ENCODE measurements around the gene ACAD9. TPM values are rescaled to one million over a fixed set of nuclear protein-coding genes. Genes with fewer than 3 reads are reported as not detected.
"Not testable (repeated sequence)": the region's sequence is repeated elsewhere in the genome, so short reads cannot be mapped to it uniquely, and the experiment has no call there.

The ACAD9 gene
- total and polyA plus RNA-seq, 12 donors: 20.8 to 45.9 (median 37.2) TPM

DNA sequence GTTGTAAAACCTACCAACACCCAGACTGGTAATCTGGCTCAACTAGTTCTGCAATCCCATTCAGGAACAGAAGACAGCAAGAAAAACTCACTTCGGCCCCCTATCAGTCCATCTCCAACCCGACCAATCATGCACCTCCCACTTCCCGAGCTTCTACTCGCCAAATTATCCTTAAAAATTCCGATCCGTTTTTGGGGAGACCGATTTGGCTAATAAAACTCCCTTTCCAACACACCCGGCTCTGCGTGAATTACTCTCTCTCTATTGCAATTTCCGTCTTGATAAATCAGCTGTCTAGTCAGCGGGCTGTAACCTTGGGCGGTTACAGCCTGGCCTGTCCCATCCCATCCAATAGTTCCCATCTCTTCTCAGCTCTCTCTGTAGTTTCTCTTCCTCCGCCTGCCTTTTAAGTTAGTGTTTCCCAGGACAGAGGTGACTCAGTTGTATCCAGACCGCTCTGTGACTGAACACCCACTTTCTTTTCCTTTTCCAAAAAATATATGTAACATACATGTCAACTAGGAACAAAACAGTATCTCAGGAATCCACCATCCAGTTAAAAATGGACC is 780 bp upstream of the ACAD9 start:
- intact Hi-C loops (cut with DNase I): loop anchor here in 2 of 10 donors (1.0 to 10.0 kb wide), 2 partner anchors 194 to 197 kb away; no protein-coding TSS in a partner anchor
- WGBS, 2 donors: 1% methylated on average over 14 of the region's 14 CpGs
- Histone ChIP-seq H3K27ac (peak overlapping the region; percentile 72 to 96 (median 94)), H3K4me1 (peaks cover 0 to 45% (median 29%) of the 10 kb centered on the region in 9 donors), H3K9me3 (no peaks in the 10 kb centered on the region), H3K4me3 (peak overlapping the region; percentile 40 to 92 (median 72)), H3K27me3 (no peaks in the 10 kb centered on the region), H3K36me3 (peaks cover 0 to 24% (median 4%) of the 10 kb centered on the region in 9 donors)
- DNase-seq (no peak), ATAC-seq (peak; percentile 42 to 69 (median 60))
- TF ChIP-seq, protein P1, sequence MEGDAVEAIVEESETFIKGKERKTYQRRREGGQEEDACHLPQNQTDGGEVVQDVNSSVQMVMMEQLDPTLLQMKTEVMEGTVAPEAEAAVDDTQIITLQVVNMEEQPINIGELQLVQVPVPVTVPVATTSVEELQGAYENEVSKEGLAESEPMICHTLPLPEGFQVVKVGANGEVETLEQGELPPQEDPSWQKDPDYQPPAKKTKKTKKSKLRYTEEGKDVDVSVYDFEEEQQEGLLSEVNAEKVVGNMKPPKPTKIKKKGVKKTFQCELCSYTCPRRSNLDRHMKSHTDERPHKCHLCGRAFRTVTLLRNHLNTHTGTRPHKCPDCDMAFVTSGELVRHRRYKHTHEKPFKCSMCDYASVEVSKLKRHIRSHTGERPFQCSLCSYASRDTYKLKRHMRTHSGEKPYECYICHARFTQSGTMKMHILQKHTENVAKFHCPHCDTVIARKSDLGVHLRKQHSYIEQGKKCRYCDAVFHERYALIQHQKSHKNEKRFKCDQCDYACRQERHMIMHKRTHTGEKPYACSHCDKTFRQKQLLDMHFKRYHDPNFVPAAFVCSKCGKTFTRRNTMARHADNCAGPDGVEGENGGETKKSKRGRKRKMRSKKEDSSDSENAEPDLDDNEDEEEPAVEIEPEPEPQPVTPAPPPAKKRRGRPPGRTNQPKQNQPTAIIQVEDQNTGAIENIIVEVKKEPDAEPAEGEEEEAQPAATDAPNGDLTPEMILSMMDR (IDR thresholded peaks at IDR 0.05): no peak

DNA sequence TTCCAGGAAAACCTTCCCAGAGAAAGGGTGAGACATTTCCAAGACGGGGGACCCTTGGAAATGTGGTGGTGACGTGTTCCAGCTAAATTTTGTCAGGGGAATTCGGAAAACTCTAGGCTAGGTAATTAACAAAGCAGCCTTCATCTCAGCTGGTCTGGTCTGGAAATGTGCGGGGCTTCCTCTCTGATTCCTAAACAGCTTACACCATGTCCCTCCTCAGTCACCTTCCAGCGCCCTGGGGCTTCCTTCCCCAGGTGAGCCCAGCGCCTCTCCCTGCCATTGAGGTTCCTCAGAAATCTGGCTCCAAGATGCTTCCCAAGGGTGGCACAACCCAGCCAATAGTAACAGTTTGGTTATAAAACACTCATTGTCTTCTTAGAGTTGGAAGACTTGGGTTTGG is 571 bp downstream of the ACAD9 start:
- ATAC-seq: no peak
- TF ChIP-seq, protein P1 (IDR thresholded peaks at IDR 0.05): no peak
- H3K4me3 ChIP-seq: peak overlapping the region; percentile 54 to 92 (median 72)
- H3K36me3 ChIP-seq: peaks cover 0 to 38% (median 4%) of the 10 kb centered on the region in 9 donors
- H3K27me3 ChIP-seq: no peaks in the 10 kb centered on the region
- H3K27ac ChIP-seq: peak overlapping the region; percentile 72 to 96 (median 94)
- H3K9me3 ChIP-seq: no peaks in the 10 kb centered on the region
- intact Hi-C loops (cut with DNase I): loop anchor here in 2 of 10 donors (1.0 to 10.0 kb wide), 2 partner anchors 195 to 199 kb away; no protein-coding TSS in a partner anchor
- WGBS, 2 donors: 1 to 5% methylated on average over 6 of the region's 6 CpGs
- H3K4me1 ChIP-seq: peaks cover 0 to 42% (median 29%) of the 10 kb centered on the region in 9 donors
- DNase-seq: no peak

DNA sequence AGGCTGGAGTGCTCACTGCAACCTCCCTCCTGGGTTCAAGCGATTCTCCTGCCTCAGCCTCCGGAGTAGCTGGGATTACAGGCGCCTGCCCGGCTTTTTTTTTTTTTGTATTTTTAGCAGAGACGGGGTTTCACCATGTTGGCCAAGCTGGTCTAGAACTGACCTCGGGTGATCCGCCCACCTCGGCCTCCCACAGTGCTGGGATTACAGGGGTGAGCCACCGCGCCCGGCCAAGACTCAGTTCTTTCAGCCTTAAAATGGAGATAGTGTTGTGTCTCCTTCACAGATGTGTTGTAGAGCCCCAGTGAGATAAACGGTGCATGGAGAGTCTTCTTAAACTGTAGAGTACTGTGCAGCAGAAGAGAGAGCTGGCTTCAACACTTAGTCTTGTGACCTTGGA is 1.0 kb downstream of the ACAD9 start:
- intact Hi-C loops (cut with DNase I); DNase-seq; H3K9me3 ChIP-seq; ATAC-seq; H3K27me3 ChIP-seq: not testable (repeated sequence)
- Histone ChIP-seq H3K4me1 (peaks cover 0 to 41% (median 29%) of the 10 kb centered on the region in 9 donors), H3K4me3 (peak overlapping the region in 8 of 10 donors; percentile 54 to 92 (median 75)), H3K36me3 (peaks cover 0 to 42% (median 4%) of the 10 kb centered on the region in 9 donors), H3K27ac (peak overlapping the region in 3 of 10 donors; percentile 93 to 95 (median 94))
- WGBS, 2 donors: 74 to 79% methylated on average over 12 of the region's 12 CpGs

DNA sequence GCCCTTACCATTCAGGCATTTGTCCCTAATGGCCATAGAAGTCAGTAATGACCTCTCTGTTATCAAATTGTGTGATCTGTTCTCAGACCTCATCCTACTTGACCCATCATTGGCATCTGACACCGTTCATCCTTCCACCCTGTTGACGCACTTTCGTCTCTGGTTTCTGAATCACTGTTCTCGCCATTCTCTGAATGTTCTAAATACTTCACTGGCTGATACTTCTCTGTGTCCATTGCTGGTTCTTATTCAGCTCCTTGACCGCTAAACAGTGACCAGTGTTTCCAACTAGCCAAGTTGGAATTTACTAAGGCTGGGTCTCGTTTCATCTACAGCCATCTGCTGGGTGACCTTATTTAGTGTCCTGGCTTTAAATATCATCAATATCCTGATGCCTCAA is 2.2 kb downstream of the ACAD9 start:
- Histone ChIP-seq H3K27ac (no peak overlapping the region), H3K9me3 (no peaks in the 10 kb centered on the region), H3K36me3 (peaks cover 0 to 53% (median 4%) of the 10 kb centered on the region in 9 donors), H3K27me3 (no peaks in the 10 kb centered on the region), H3K4me3 (no peak overlapping the region), H3K4me1 (peaks cover 0 to 41% (median 29%) of the 10 kb centered on the region in 9 donors)
- TF ChIP-seq, protein P1 (IDR thresholded peaks at IDR 0.05): no peak
- ATAC-seq (no peak), DNase-seq (no peak)
- 89 to 91% methylated on average over 6 of the region's 6 CpGs for WGBS, 2 donors
- intact Hi-C loops (cut with DNase I): no loop called here

DNA sequence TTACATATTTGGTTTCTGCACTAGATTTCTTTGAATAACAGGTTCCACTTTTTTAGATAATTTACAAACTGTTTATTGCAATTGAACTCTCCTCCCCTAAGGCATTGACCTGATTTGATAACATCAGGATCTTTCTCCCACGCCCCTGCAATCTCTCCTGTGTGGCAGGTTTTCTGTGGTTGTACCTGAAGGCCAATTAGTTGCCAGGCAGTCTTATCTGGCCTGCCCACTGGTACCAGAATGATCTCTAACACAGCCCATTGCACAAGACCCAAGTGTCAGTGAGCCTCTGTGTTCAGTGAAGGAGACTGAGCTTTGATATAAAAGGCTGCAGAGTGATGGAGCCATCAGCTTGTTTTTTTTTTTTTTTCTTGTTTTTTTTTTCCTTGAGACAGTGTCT is 3.3 kb downstream of the ACAD9 start:
- H3K9me3 ChIP-seq: no peaks in the 10 kb centered on the region
- intact Hi-C loops (cut with DNase I): no loop called here

More for the DNA sequence above, 3.3 kb downstream of the ACAD9 start:
- Histone ChIP-seq H3K4me1 (peaks cover 0 to 40% (median 29%) of the 10 kb centered on the region in 9 donors), H3K27ac (no peak overlapping the region), H3K27me3 (no peaks in the 10 kb centered on the region), H3K36me3 (peaks cover 0 to 65% (median 9%) of the 10 kb centered on the region in 9 donors), H3K4me3 (no peak overlapping the region)
- ATAC-seq: no peak
- WGBS, 2 donors: 88 to 89% methylated on average over 1 of the region's 1 CpG
- TF ChIP-seq, protein P1 (IDR thresholded peaks at IDR 0.05): no peak
- DNase-seq: no peak
